SK-N-SH treated with all-trans-retinoic acid at 6 μM for 48 hours (cell line): ENCODE data around the gene TEKTIP1.

Source experiments
- ATAC-seq: fragments of 200-7000 bp; cut with Tn5 transposase; 3 replicates; pipeline ENCODE4 v1.9.1; 2020; ENCODE audit warnings: mild to moderate bottlenecking, moderate library complexity
- ARNTL ChIP-seq: fragments of 450-650 bp; formaldehyde crosslinking; IDR thresholded peaks from 2 replicates; pipeline ENCODE4 v1.5.0; 2020; ENCODE audit warnings: low read depth, mild to moderate bottlenecking, moderate library complexity, borderline replicate concordance
- BACH2 ChIP-seq: fragments of 250-450 bp; sonication (Bioruptor Pico); IDR thresholded peaks from 2 replicates; pipeline ENCODE4 v1.9.0; 2021; ENCODE audit warnings: mild to moderate bottlenecking, borderline replicate concordance
- CSDC2 ChIP-seq: fragments of 250-450 bp; sonication (Bioruptor Pico); IDR thresholded peaks from 2 replicates; pipeline ENCODE4 v1.5.0; 2020; ENCODE audit warnings: mild to moderate bottlenecking, moderate library complexity
- GLIS3 ChIP-seq: fragments of 250-450 bp; sonication (Bioruptor Pico); IDR thresholded peaks from 2 replicates; pipeline ENCODE4 v1.5.0; 2020; ENCODE audit warnings: mild to moderate bottlenecking, moderate library complexity
- ISL1 ChIP-seq: fragments of 250-450 bp; sonication (Bioruptor Pico); IDR thresholded peaks from 2 replicates; pipeline ENCODE4 v2.1.2; 2022; ENCODE audit warnings: mild to moderate bottlenecking, moderate library complexity
- PPARA ChIP-seq: fragments of 250-450 bp; sonication (Bioruptor Pico); IDR thresholded peaks from 2 replicates; pipeline ENCODE4 v1.5.0; 2020; ENCODE audit warnings: mild to moderate bottlenecking, borderline replicate concordance
- RARB ChIP-seq: fragments of 250-450 bp; sonication (Bioruptor Pico); IDR thresholded peaks from 2 replicates; pipeline ENCODE4 v1.8.0; 2021; ENCODE audit warnings: mild to moderate bottlenecking, moderate library complexity
- SNAI2 ChIP-seq: fragments of 250-450 bp; sonication (Bioruptor Pico); IDR thresholded peaks from 2 replicates; pipeline ENCODE4 v1.5.0; 2020; ENCODE audit warnings: mild to moderate bottlenecking, moderate library complexity
- TCF4 ChIP-seq: fragments of 250-450 bp; sonication (Bioruptor Pico); IDR thresholded peaks from 2 replicates; pipeline ENCODE4 v1.8.0; 2021; ENCODE audit warnings: mild to moderate bottlenecking, moderate library complexity, borderline replicate concordance
- ZC3H10 ChIP-seq: fragments of 250-450 bp; sonication (Bioruptor Pico); IDR thresholded peaks from 2 replicates; pipeline ENCODE4 v1.5.1; 2021; ENCODE audit warnings: mild to moderate bottlenecking, moderate library complexity
- ZFP3 ChIP-seq: fragments of 250-450 bp; sonication (Bioruptor Pico); IDR thresholded peaks from 2 replicates; pipeline ENCODE4 v1.5.0; 2020; ENCODE audit warnings: mild to moderate bottlenecking, moderate library complexity
- ZFP30 ChIP-seq: fragments of 450-650 bp; formaldehyde crosslinking; IDR thresholded peaks from 2 replicates; pipeline ENCODE4 v1.5.0; 2022; ENCODE audit warnings: mild to moderate bottlenecking, moderate library complexity
- ZNF565 ChIP-seq: fragments of 450-650 bp; formaldehyde crosslinking; conservative IDR thresholded peaks from 2 replicates; pipeline ENCODE4 v1.5.0; 2020; ENCODE audit warnings: low read depth, mild to moderate bottlenecking, moderate library complexity
- ZNF70 ChIP-seq: fragments of 450-650 bp; formaldehyde crosslinking; IDR thresholded peaks from 2 replicates; pipeline ENCODE4 v1.5.0; 2020; ENCODE audit warnings: mild to moderate bottlenecking, moderate library complexity
- ZNF8 ChIP-seq: fragments of 450-650 bp; formaldehyde crosslinking; IDR thresholded peaks from 2 replicates; pipeline ENCODE4 v1.5.0; 2020; ENCODE audit warnings: mild to moderate bottlenecking, moderate library complexity
- TF ChIP-seq, protein P1 (sequence below): fragments of 250-450 bp; sonication (Bioruptor Pico); IDR thresholded peaks from 2 replicates; pipeline ENCODE4 v1.5.1; 2020; ENCODE audit warnings: low read depth, mild to moderate bottlenecking, moderate library complexity
- TF ChIP-seq, protein P2 (sequence below): fragments of 250-450 bp; sonication (Bioruptor Pico); IDR thresholded peaks from 2 replicates; pipeline ENCODE4 v1.5.1; 2021; ENCODE audit warnings: mild to moderate bottlenecking, moderate library complexity
- TF ChIP-seq, protein P3 (sequence below): fragments of 250-450 bp; sonication (Bioruptor Pico); IDR thresholded peaks from 2 replicates; pipeline ENCODE4 v1.5.0; 2020; ENCODE audit warnings: mild to moderate bottlenecking, moderate library complexity
- TF ChIP-seq, protein P4 (sequence below): fragments of 250-450 bp; sonication (Bioruptor Pico); IDR thresholded peaks from 2 replicates; pipeline ENCODE4 v1.8.0; 2021; ENCODE audit warnings: low read depth, mild to moderate bottlenecking, moderate library complexity, borderline replicate concordance
- TF ChIP-seq, protein P5 (sequence below): fragments of 250-450 bp; sonication (Bioruptor Pico); IDR thresholded peaks from 2 replicates; pipeline ENCODE4 v1.8.0; 2020; ENCODE audit warnings: mild to moderate bottlenecking, moderate library complexity, borderline replicate concordance

The TEKTIP1 gene

GRCh38 chr19:3494559-3494958 is 44.4 kb upstream of the TEKTIP1 start:
- TF ChIP-seq, protein P1, sequence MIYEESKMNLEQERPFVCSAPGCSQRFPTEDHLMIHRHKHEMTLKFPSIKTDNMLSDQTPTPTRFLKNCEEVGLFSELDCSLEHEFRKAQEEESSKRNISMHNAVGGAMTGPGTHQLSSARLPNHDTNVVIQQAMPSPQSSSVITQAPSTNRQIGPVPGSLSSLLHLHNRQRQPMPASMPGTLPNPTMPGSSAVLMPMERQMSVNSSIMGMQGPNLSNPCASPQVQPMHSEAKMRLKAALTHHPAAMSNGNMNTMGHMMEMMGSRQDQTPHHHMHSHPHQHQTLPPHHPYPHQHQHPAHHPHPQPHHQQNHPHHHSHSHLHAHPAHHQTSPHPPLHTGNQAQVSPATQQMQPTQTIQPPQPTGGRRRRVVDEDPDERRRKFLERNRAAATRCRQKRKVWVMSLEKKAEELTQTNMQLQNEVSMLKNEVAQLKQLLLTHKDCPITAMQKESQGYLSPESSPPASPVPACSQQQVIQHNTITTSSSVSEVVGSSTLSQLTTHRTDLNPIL (CRISPR knock-in tag) = no peak
- TF ChIP-seq, protein P2, sequence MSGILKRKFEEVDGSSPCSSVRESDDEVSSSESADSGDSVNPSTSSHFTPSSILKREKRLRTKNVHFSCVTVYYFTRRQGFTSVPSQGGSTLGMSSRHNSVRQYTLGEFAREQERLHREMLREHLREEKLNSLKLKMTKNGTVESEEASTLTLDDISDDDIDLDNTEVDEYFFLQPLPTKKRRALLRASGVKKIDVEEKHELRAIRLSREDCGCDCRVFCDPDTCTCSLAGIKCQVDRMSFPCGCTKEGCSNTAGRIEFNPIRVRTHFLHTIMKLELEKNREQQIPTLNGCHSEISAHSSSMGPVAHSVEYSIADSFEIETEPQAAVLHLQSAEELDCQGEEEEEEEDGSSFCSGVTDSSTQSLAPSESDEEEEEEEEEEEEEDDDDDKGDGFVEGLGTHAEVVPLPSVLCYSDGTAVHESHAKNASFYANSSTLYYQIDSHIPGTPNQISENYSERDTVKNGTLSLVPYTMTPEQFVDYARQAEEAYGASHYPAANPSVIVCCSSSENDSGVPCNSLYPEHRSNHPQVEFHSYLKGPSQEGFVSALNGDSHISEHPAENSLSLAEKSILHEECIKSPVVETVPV (CRISPR knock-in tag) = no peak
- no peak for TF ChIP-seq ZNF70
- TF ChIP-seq RARB (CRISPR knock-in tag) = no peak
- TF ChIP-seq TCF4 = no peak
- no peak for TF ChIP-seq ZNF8 (CRISPR knock-in tag)
- TF ChIP-seq PPARA = no peak
- no peak for TF ChIP-seq CSDC2 (CRISPR knock-in tag)
- TF ChIP-seq ZC3H10 = no peak
- no peak for TF ChIP-seq ISL1 (CRISPR knock-in tag)
- TF ChIP-seq, protein P3, sequence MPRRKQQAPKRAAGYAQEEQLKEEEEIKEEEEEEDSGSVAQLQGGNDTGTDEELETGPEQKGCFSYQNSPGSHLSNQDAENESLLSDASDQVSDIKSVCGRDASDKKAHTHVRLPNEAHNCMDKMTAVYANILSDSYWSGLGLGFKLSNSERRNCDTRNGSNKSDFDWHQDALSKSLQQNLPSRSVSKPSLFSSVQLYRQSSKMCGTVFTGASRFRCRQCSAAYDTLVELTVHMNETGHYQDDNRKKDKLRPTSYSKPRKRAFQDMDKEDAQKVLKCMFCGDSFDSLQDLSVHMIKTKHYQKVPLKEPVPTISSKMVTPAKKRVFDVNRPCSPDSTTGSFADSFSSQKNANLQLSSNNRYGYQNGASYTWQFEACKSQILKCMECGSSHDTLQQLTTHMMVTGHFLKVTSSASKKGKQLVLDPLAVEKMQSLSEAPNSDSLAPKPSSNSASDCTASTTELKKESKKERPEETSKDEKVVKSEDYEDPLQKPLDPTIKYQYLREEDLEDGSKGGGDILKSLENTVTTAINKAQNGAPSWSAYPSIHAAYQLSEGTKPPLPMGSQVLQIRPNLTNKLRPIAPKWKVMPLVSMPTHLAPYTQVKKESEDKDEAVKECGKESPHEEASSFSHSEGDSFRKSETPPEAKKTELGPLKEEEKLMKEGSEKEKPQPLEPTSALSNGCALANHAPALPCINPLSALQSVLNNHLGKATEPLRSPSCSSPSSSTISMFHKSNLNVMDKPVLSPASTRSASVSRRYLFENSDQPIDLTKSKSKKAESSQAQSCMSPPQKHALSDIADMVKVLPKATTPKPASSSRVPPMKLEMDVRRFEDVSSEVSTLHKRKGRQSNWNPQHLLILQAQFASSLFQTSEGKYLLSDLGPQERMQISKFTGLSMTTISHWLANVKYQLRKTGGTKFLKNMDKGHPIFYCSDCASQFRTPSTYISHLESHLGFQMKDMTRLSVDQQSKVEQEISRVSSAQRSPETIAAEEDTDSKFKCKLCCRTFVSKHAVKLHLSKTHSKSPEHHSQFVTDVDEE (CRISPR knock-in tag) = no peak
- no peak for TF ChIP-seq ARNTL (CRISPR knock-in tag)
- TF ChIP-seq SNAI2 (CRISPR knock-in tag) = no peak
- no peak for TF ChIP-seq ZFP30 (CRISPR knock-in tag)
- no peak for TF ChIP-seq ZNF565 (CRISPR knock-in tag)
- TF ChIP-seq BACH2 (CRISPR knock-in tag) = no peak
- no peak for TF ChIP-seq GLIS3 (CRISPR knock-in tag)
- TF ChIP-seq, protein P4, sequence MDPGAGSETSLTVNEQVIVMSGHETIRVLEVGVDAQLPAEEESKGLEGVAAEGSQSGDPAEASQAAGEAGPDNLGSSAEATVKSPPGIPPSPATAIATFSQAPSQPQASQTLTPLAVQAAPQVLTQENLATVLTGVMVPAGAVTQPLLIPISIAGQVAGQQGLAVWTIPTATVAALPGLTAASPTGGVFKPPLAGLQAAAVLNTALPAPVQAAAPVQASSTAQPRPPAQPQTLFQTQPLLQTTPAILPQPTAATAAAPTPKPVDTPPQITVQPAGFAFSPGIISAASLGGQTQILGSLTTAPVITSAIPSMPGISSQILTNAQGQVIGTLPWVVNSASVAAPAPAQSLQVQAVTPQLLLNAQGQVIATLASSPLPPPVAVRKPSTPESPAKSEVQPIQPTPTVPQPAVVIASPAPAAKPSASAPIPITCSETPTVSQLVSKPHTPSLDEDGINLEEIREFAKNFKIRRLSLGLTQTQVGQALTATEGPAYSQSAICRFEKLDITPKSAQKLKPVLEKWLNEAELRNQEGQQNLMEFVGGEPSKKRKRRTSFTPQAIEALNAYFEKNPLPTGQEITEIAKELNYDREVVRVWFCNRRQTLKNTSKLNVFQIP = no peak
- TF ChIP-seq, protein P5, sequence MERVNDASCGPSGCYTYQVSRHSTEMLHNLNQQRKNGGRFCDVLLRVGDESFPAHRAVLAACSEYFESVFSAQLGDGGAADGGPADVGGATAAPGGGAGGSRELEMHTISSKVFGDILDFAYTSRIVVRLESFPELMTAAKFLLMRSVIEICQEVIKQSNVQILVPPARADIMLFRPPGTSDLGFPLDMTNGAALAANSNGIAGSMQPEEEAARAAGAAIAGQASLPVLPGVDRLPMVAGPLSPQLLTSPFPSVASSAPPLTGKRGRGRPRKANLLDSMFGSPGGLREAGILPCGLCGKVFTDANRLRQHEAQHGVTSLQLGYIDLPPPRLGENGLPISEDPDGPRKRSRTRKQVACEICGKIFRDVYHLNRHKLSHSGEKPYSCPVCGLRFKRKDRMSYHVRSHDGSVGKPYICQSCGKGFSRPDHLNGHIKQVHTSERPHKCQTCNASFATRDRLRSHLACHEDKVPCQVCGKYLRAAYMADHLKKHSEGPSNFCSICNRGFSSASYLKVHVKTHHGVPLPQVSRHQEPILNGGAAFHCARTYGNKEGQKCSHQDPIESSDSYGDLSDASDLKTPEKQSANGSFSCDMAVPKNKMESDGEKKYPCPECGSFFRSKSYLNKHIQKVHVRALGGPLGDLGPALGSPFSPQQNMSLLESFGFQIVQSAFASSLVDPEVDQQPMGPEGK = no peak
- TF ChIP-seq, all 23 proteins: peak for 0
- ATAC-seq = no peak; the same call in 2 of the 3 replicates

DNA sequence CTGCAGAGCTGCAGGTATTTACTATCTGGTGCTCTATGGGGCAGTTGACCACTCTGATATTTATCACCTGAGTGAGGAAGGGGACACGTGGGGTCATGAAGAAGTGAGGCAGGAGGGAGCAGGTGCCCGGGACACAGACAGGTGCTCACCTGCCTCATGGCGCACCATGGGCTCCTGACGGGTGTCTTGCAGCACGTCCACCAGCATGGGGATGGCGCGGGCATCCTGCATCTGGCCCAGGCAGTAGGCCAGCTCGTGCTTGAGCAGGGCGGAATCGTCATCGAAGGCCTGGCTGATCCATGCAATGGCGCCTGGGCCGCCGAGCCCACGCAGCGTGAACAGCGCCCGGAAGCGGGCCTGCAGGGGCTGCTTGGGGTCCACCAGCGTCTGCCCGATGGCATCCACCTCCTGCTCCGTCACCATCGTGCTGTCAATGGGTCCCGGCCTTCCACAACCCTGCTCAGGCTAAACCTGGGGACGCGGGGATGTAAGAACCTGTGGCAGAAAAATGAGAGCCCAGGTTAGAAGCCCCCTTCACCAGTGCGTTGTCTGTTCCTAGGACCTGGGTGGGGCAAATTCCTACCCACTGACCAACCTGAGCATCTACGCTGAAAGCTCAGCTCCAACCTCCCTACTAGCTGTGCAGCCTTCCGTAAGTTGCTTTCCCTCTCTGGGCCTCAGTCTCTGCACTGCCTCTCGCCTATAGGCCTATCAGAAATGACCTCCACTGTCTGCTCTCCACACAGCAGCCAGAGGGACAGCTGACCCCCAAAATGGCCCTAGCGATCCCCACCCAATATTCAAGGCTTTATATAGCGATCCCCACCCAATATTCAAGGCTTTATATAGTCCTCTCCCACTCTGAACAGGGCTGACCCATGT is 42.3 kb upstream of the TEKTIP1 start:
- TF ChIP-seq ARNTL (CRISPR knock-in tag) (no peak), SNAI2 (CRISPR knock-in tag) (no peak), ZNF565 (CRISPR knock-in tag) (no peak), TCF4 (no peak), PPARA (no peak), ZC3H10 (no peak), ZNF8 (CRISPR knock-in tag) (no peak), ZFP3 (no peak), GLIS3 (CRISPR knock-in tag) (no peak)
- TF ChIP-seq, protein P5 = no peak
- TF ChIP-seq, protein P4 = no peak
- ATAC-seq = no peak
